ENCODE measurements around the gene TIMM21.

Gene TIMM21

GRCh38 chr18:74166386-74166785 is 18.1 kb downstream of the TIMM21 start:
- H3K27ac Mint-ChIP-seq, result no peak overlapping the region
- no peaks in the 10 kb centered on the region for H3K9me3 Mint-ChIP-seq
- no peaks in the 10 kb centered on the region for H3K4me1 Mint-ChIP-seq
- H3K4me3 Mint-ChIP-seq, result no peak overlapping the region
- H3K36me3 Mint-ChIP-seq, result peaks cover 5% of the 10 kb centered on the region
- peaks cover 2% of the 10 kb centered on the region for H3K27me3 Mint-ChIP-seq

DNA sequence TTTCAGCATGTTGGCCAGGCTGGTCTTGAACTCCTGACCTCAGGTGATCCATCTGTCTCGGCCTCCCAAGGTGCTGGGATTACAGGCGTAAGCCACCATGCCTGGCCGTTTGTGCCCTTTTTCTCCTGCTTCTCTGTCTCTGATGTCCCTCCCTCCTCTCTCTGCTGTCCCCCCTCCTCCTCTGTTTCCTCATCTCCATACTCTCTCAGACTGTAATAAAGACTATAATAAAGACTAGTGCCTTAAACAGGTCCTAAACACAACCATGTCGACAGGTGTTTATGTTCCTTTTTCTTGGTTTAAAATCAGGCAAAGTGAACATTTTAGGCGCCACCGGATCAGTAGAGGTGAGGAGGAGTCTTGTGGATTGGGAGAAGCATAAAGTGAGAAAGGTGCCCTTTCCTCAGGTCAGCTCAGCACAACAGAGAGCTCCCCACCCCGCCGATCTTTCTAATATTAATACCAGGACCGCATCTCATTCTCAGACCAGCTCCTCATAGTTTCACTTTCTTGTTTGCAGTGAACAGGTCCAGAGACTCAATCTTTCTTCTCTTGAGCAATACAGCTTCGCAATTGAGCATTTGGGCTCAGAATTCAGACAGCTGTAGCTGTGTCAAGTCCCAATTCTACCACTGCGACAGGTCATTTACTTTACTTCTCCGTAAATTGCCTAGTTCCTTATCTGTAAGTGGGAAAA is 23.7 kb downstream of the TIMM21 start:
- Mint-ChIP-seq H3K27me3 (peaks cover 13% of the 10 kb centered on the region), H3K4me3 (no peak overlapping the region), H3K4me1 (no peaks in the 10 kb centered on the region), H3K27ac (no peak overlapping the region), H3K36me3 (no peaks in the 10 kb centered on the region), H3K9me3 (no peaks in the 10 kb centered on the region)

- no peaks in the 10 kb centered on the region for H3K36me3 Mint-ChIP-seq
- no peak overlapping the region for H3K4me3 Mint-ChIP-seq
- no peak overlapping the region for H3K27ac Mint-ChIP-seq
- no peaks in the 10 kb centered on the region for H3K9me3 Mint-ChIP-seq
- H3K27me3 Mint-ChIP-seq, result peaks cover 13% of the 10 kb centered on the region
- no peaks in the 10 kb centered on the region for H3K4me1 Mint-ChIP-seq
Observed at GRCh38 chr18:74172697-74173433, 24.5 kb downstream of the TIMM21 start.

- H3K4me3 Mint-ChIP-seq, result no peak overlapping the region
- no peaks in the 10 kb centered on the region for H3K9me3 Mint-ChIP-seq
- H3K36me3 Mint-ChIP-seq, result no peaks in the 10 kb centered on the region
- H3K27ac Mint-ChIP-seq, result no peak overlapping the region
- no peaks in the 10 kb centered on the region for H3K4me1 Mint-ChIP-seq
- H3K27me3 Mint-ChIP-seq, result peaks cover 15% of the 10 kb centered on the region
Observed at GRCh38 chr18:74173434-74173750, 25.1 kb downstream of the TIMM21 start.

GRCh38 chr18:74175658-74176057 is 27.3 kb downstream of the TIMM21 start:
- no peak overlapping the region for H3K4me3 Mint-ChIP-seq
- no peaks in the 10 kb centered on the region for H3K9me3 Mint-ChIP-seq
- no peaks in the 10 kb centered on the region for H3K4me1 Mint-ChIP-seq
- H3K27ac Mint-ChIP-seq, result no peak overlapping the region
- H3K27me3 Mint-ChIP-seq, result peaks cover 14% of the 10 kb centered on the region
- no peaks in the 10 kb centered on the region for H3K36me3 Mint-ChIP-seq

GRCh38 chr18:74178884-74179283 is 30.6 kb downstream of the TIMM21 start:
- Mint-ChIP-seq H3K27ac (no peak overlapping the region), H3K4me1 (no peaks in the 10 kb centered on the region), H3K4me3 (no peak overlapping the region), H3K27me3 (peaks cover 8% of the 10 kb centered on the region), H3K36me3 (no peaks in the 10 kb centered on the region), H3K9me3 (no peaks in the 10 kb centered on the region)

DNA sequence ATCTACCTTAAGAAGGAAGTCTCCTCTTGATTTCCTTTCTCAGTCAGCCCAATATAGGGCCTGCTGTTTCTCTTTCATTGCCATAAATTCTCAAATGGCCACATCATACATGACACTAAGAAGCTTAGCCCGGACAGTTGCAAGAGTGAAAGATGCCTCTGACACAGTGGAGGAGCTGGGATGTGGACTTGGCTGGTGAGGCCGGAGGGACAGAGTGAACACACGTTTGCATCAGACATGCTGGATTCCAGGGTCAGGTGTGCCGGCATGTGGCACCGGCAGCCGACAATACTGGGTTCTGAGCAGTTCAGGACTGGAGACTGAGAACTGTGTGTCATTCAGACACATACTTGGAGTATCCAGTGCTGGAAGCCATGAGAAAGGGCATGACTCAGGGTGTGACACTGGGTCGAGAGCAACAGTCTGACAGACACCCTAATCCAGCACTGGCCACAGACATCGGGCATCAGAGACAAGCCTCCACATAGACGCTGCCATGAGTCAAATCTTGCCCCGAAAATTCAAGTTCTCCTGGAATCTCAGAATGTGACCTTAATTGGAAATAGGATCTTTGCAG is 31.4 kb downstream of the TIMM21 start:
- no peak overlapping the region for H3K4me3 Mint-ChIP-seq
- H3K9me3 Mint-ChIP-seq, result no peaks in the 10 kb centered on the region
- no peaks in the 10 kb centered on the region for H3K36me3 Mint-ChIP-seq
- H3K27ac Mint-ChIP-seq, result no peak overlapping the region
- H3K27me3 Mint-ChIP-seq, result peaks cover 10% of the 10 kb centered on the region
- no peaks in the 10 kb centered on the region for H3K4me1 Mint-ChIP-seq

DNA sequence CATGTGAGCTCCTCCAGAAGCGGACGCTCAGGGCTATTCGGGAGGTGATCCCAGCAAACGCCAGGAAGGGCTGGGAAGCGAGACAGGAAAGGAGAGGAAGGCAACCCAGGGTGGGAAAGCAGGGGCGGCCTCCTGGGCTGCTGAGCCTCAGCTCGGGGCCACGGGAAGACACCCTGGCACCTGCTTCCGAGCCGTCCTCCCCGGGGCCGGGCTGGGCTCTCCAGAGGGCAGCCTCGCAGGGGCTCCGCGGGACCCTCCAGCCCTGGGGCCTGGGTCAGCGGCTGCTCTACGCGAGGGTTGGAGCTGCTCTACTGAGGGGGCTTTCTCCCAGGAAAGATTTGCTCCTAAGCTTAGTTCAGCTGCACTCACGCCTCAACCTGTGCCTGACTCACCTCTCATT is 34.0 kb downstream of the TIMM21 start:
- Mint-ChIP-seq H3K27ac (no peak overlapping the region), H3K27me3 (peaks cover 7% of the 10 kb centered on the region), H3K36me3 (peaks cover 1% of the 10 kb centered on the region), H3K9me3 (no peaks in the 10 kb centered on the region), H3K4me1 (no peaks in the 10 kb centered on the region), H3K4me3 (no peak overlapping the region)

DNA sequence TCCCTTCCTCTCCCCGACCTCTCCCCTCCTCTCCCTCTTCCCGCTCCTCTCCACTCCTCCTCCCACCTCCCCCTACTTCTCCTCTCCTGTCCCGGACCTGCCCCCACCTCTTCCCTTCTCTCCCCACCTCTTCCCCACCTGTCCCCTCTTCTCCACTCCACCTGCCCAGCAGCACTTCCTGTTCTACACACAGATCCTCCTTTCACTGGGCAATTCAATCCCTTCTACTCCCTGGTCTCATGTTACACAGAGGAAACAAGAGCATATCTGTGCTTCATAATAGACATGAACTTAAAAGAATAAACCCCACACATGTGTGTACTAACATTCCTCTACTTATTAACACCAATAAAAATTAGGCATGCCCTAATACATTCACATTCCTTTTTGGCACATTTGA is 34.8 kb downstream of the TIMM21 start:
- Mint-ChIP-seq H3K4me1 (no peaks in the 10 kb centered on the region), H3K27me3 (peaks cover 6% of the 10 kb centered on the region), H3K9me3 (no peaks in the 10 kb centered on the region), H3K36me3 (peaks cover 1% of the 10 kb centered on the region), H3K27ac (no peak overlapping the region), H3K4me3 (no peak overlapping the region)

DNA sequence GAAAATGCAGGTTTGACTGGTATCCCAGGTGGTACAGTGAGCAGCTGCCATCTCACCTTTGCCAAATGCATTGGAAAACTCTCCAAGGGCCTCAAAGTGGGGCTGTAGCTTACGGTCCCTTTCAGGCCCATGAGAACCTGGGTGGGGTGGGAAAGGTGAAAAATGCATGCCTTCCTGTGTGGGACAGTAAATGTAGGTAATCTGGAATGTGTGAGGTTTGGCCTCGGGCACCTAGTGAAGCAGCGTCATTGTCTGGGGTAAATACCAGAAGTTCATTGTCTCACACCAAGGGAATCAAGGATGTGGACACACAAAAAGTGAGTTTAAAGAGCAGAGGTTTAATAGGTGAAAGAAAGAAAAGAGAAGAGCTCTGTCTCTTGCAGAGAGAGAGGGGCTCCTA is 36.6 kb downstream of the TIMM21 start:
- Mint-ChIP-seq H3K36me3 (peaks cover 1% of the 10 kb centered on the region), H3K4me3 (no peak overlapping the region), H3K9me3 (no peaks in the 10 kb centered on the region), H3K4me1 (no peaks in the 10 kb centered on the region), H3K27me3 (peaks cover 4% of the 10 kb centered on the region), H3K27ac (no peak overlapping the region)

DNA sequence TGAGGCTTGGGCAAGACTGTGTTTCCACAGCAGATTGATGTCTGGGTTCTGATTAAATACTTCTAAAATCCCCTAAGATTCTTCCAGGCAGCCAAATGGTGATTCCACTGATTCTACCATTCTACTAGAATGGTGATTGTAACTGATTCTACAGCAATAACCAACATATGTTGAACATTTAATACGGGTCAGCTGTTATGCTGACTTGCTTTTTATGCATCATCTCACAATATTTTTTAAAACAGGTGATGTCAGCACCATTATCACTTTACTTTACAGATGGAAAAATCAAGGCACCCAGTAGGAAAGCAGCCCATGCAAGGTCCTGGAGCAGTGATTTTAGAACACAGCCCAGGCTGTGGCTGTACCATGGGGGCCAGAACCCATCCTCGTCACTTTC is 37.5 kb downstream of the TIMM21 start:
- peaks cover 1% of the 10 kb centered on the region for H3K36me3 Mint-ChIP-seq
- H3K27me3 Mint-ChIP-seq, result peaks cover 4% of the 10 kb centered on the region
- no peak overlapping the region for H3K4me3 Mint-ChIP-seq
- H3K9me3 Mint-ChIP-seq, result no peaks in the 10 kb centered on the region
- H3K4me1 Mint-ChIP-seq, result no peaks in the 10 kb centered on the region
- no peak overlapping the region for H3K27ac Mint-ChIP-seq

DNA sequence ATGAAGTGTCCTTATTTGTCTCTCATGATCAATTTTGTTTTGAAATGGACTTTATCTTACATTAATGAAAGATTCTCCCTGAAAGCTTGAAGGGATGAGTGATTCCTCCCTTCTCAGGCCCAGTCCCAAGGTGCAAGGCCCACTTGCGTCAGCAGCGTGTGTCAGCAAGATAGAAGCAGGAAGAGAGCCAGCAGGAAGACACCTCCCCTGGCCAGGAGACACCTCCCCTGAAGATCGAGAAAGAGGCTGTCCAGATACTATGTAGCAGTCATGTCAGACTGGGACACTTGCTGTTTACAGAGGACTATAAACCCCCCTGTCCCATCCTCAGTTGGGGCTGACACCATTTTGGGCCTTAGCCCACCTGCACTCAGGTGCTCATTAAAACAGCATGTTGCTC is 38.3 kb downstream of the TIMM21 start:
- H3K27ac Mint-ChIP-seq, result no peak overlapping the region
- H3K4me1 Mint-ChIP-seq, result no peaks in the 10 kb centered on the region
- peaks cover 4% of the 10 kb centered on the region for H3K27me3 Mint-ChIP-seq
- H3K9me3 Mint-ChIP-seq, result no peaks in the 10 kb centered on the region
- H3K4me3 Mint-ChIP-seq, result no peak overlapping the region
- H3K36me3 Mint-ChIP-seq, result peaks cover 1% of the 10 kb centered on the region

- Mint-ChIP-seq H3K4me3 (no peak overlapping the region), H3K36me3 (peaks cover 1% of the 10 kb centered on the region), H3K27me3 (peaks cover 2% of the 10 kb centered on the region), H3K27ac (no peak overlapping the region), H3K4me1 (no peaks in the 10 kb centered on the region), H3K9me3 (no peaks in the 10 kb centered on the region)
Observed at GRCh38 chr18:74190086-74190485, 41.8 kb downstream of the TIMM21 start.

DNA sequence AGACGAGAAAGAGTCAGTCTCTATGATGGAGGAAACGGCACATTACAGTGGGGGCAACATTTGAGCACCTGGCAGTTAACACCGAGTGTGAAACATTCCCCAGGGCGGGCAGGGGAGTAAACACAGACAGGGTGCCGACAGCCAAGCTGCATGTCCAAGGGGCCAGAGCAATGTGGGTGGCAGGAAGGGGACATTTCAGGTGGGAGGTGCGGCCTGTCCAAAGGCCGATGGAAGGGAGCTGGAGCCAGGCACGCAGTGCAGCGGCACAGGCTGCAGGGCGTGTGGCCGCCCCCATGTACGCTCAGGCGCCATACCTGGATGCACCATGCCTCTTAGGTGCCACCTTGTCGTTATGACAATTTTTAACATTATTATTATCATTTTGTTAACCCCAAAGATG is 43.3 kb downstream of the TIMM21 start:
- peaks cover 1% of the 10 kb centered on the region for H3K36me3 Mint-ChIP-seq
- H3K27me3 Mint-ChIP-seq, result peaks cover 2% of the 10 kb centered on the region
- H3K4me1 Mint-ChIP-seq, result peaks cover 6% of the 10 kb centered on the region
- H3K27ac Mint-ChIP-seq, result no peak overlapping the region
- H3K9me3 Mint-ChIP-seq, result no peaks in the 10 kb centered on the region
- H3K4me3 Mint-ChIP-seq, result no peak overlapping the region

- H3K27ac Mint-ChIP-seq, result no peak overlapping the region
- peaks cover 6% of the 10 kb centered on the region for H3K4me1 Mint-ChIP-seq
- H3K36me3 Mint-ChIP-seq, result no peaks in the 10 kb centered on the region
- H3K4me3 Mint-ChIP-seq, result no peak overlapping the region
- no peaks in the 10 kb centered on the region for H3K27me3 Mint-ChIP-seq
- no peaks in the 10 kb centered on the region for H3K9me3 Mint-ChIP-seq
Observed at GRCh38 chr18:74194691-74195090, 46.4 kb downstream of the TIMM21 start.
